ENCODE data around the gene NUMBL.
"Not testable (repeated sequence)": the region's sequence is repeated elsewhere in the genome, so short reads cannot be mapped to it uniquely, and the experiment has no call there.

- TF ChIP-seq, protein P1, sequence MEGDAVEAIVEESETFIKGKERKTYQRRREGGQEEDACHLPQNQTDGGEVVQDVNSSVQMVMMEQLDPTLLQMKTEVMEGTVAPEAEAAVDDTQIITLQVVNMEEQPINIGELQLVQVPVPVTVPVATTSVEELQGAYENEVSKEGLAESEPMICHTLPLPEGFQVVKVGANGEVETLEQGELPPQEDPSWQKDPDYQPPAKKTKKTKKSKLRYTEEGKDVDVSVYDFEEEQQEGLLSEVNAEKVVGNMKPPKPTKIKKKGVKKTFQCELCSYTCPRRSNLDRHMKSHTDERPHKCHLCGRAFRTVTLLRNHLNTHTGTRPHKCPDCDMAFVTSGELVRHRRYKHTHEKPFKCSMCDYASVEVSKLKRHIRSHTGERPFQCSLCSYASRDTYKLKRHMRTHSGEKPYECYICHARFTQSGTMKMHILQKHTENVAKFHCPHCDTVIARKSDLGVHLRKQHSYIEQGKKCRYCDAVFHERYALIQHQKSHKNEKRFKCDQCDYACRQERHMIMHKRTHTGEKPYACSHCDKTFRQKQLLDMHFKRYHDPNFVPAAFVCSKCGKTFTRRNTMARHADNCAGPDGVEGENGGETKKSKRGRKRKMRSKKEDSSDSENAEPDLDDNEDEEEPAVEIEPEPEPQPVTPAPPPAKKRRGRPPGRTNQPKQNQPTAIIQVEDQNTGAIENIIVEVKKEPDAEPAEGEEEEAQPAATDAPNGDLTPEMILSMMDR (IDR thresholded peaks at IDR 0.05; ENCODE audit: poor library complexity), result not testable (repeated sequence)
- not testable (repeated sequence) for TF ChIP-seq EZH2 (IDR thresholded peaks at IDR 0.05; ENCODE audit: borderline replicate concordance)
Observed at GRCh38 chr19:40624369-40625153, 65.9 kb downstream of the NUMBL start.
